HEK293 (cell line): ENCODE results near the gene GNB1.

Source experiments
- CTCF ChIA-PET: fragments of 350-600 bp; formaldehyde crosslinking; extraction: SDS; loops from one replicate; lab custom pipeline; 2021; ENCODE audit warnings: antibody characterized with exemption; lab: Yijun Ruan, JAX
- POLR2A ChIA-PET: fragments of 300-600 bp; formaldehyde crosslinking; extraction: SDS; loops from one replicate; lab custom pipeline; 2020; ENCODE audit warnings: antibody characterized with exemption, inconsistent platforms; lab: Yijun Ruan, JAX
- H3K27ac ChIP-seq: fragments of 200-500 bp; sonication (Bioruptor generic); 2 replicates; pipeline ENCODE4 v1.5.1; 2014; ENCODE audit warnings: low read depth, low read length, control low read depth, inconsistent platforms; ENCODE audit errors: extremely low read depth
- H3K36me3 ChIP-seq, 2 experiments: fragments of 200-500 bp in 1 of 2; sonication (Bioruptor generic) in 1 of 2; 1 replicate in 1 of 2; 2 replicates in 1 of 2; pipeline ENCODE4 v1.5.1; 2014 to 2017; ENCODE audit warnings: inconsistent platforms in 2 of 2, low read length in 2 of 2; ENCODE audit not compliant: control insufficient read depth in 2 of 2, insufficient read depth in 1 of 2
- H3K4me1 ChIP-seq: fragments of 200-500 bp; sonication (Bioruptor generic); 2 replicates; pipeline ENCODE4 v1.5.1; 2014; ENCODE audit warnings: mild to moderate bottlenecking, low read length, inconsistent platforms; ENCODE audit not compliant: control insufficient read depth, insufficient read depth
- H3K4me3 ChIP-seq: 2 replicates; pipeline ENCODE4 v1.5.1; 2011; ENCODE audit warnings: low read depth, mild to moderate bottlenecking, control low read depth, low read length, moderate library complexity
- H3K9me3 ChIP-seq: fragments of 200-500 bp; sonication (Bioruptor generic); 2 replicates; pipeline ENCODE4 v1.5.1; 2014; ENCODE audit warnings: low read depth, low read length, inconsistent platforms; ENCODE audit not compliant: control insufficient read depth, insufficient read depth
- HOXC10 ChIP-seq: sonication (generic); formaldehyde crosslinking; IDR thresholded peaks from 2 replicates; pipeline ENCODE4 v1.8.1; 2023; ENCODE audit warnings: mild to moderate bottlenecking, missing genetic modification reagents
- REPIN1 ChIP-seq: fragments of 450-650 bp; formaldehyde crosslinking; IDR thresholded peaks from 2 replicates; pipeline ENCODE4 v1.5.1; 2017; ENCODE audit warnings: missing biosample characterization, missing genetic modification characterization, low read depth
- YY2 ChIP-seq: fragments of 450-650 bp; formaldehyde crosslinking; IDR thresholded peaks from 2 replicates; pipeline ENCODE4 v1.5.1; 2016; ENCODE audit warnings: missing biosample characterization, missing genetic modification characterization
- ZBTB8A ChIP-seq: fragments of 450-650 bp; formaldehyde crosslinking; IDR thresholded peaks from 2 replicates; pipeline ENCODE4 v1.5.1; 2016; ENCODE audit warnings: missing biosample characterization, missing genetic modification characterization
- ZFP37 ChIP-seq: fragments of 450-650 bp; formaldehyde crosslinking; IDR thresholded peaks from 2 replicates; pipeline ENCODE4 v1.5.1; 2016; ENCODE audit warnings: missing biosample characterization, missing genetic modification characterization
- ZNF132 ChIP-seq: fragments of 450-650 bp; formaldehyde crosslinking; IDR thresholded peaks from 2 replicates; pipeline ENCODE4 v1.5.1; 2017; ENCODE audit warnings: missing biosample characterization, missing genetic modification characterization, borderline replicate concordance
- ZNF146 ChIP-seq: fragments of 450-650 bp; formaldehyde crosslinking; IDR thresholded peaks from 2 replicates; pipeline ENCODE4 v1.5.1; 2016; ENCODE audit warnings: missing biosample characterization, missing genetic modification characterization
- ZNF202 ChIP-seq: fragments of 450-650 bp; formaldehyde crosslinking; IDR thresholded peaks from 2 replicates; pipeline ENCODE4 v1.5.1; 2016; ENCODE audit warnings: missing biosample characterization, missing genetic modification characterization, borderline replicate concordance
- ZNF221 ChIP-seq: fragments of 450-650 bp; formaldehyde crosslinking; IDR thresholded peaks from 2 replicates; pipeline ENCODE4 v1.5.1; 2017; ENCODE audit warnings: missing biosample characterization, missing genetic modification characterization, borderline replicate concordance
- ZNF530 ChIP-seq: fragments of 450-650 bp; formaldehyde crosslinking; IDR thresholded peaks from 2 replicates; pipeline ENCODE4 v1.5.1; 2016; ENCODE audit warnings: low read depth, missing biosample characterization, missing genetic modification characterization
- ZNF544 ChIP-seq: fragments of 450-650 bp; formaldehyde crosslinking; IDR thresholded peaks from 2 replicates; pipeline ENCODE4 v1.5.0; 2017; ENCODE audit warnings: missing biosample characterization, missing genetic modification characterization
- ZNF549 ChIP-seq: fragments of 450-650 bp; IDR thresholded peaks from 2 replicates; pipeline ENCODE4 v1.5.1; 2018; ENCODE audit warnings: missing biosample characterization, missing genetic modification characterization, mild to moderate bottlenecking, inconsistent platforms, moderate library complexity
- ZNF585B ChIP-seq: fragments of 450-650 bp; formaldehyde crosslinking; IDR thresholded peaks from 2 replicates; pipeline ENCODE4 v1.5.1; 2016; ENCODE audit warnings: missing biosample characterization, missing genetic modification characterization
- ZNF610 ChIP-seq: fragments of 450-650 bp; formaldehyde crosslinking; IDR thresholded peaks from 2 replicates; pipeline ENCODE4 v1.5.1; 2016; ENCODE audit warnings: missing biosample characterization, missing genetic modification characterization, borderline replicate concordance
- ZNF629 ChIP-seq: fragments of 450-650 bp; formaldehyde crosslinking; IDR thresholded peaks from 2 replicates; pipeline ENCODE4 v1.5.1; 2017; ENCODE audit warnings: missing biosample characterization, missing genetic modification characterization
- ZNF830 ChIP-seq: fragments of 450-650 bp; IDR thresholded peaks from 2 replicates; pipeline ENCODE4 v1.5.0; 2018; ENCODE audit warnings: missing biosample characterization, missing genetic modification characterization, low read depth, mild to moderate bottlenecking, moderate library complexity
- TF ChIP-seq, protein P1 (sequence below): fragments of 450-650 bp; formaldehyde crosslinking; IDR thresholded peaks from 2 replicates; pipeline ENCODE4 v1.5.1; 2016; ENCODE audit warnings: missing biosample characterization, missing genetic modification characterization
- TF ChIP-seq, protein P2 (sequence below): fragments of 450-650 bp; formaldehyde crosslinking; conservative IDR thresholded peaks from 2 replicates; pipeline ENCODE4 v1.5.1; 2016; ENCODE audit warnings: low read depth, missing biosample characterization, missing genetic modification characterization
- TF ChIP-seq, protein P3 (sequence below): fragments of 450-650 bp; IDR thresholded peaks from 2 replicates; pipeline ENCODE4 v1.5.1; 2018; ENCODE audit warnings: missing biosample characterization, missing genetic modification characterization
- TF ChIP-seq, protein P4 (sequence below): fragments of 450-650 bp; formaldehyde crosslinking; IDR thresholded peaks from 2 replicates; pipeline ENCODE4 v1.5.1; 2016; ENCODE audit warnings: missing biosample characterization, missing genetic modification characterization

GNB1 gene

DNA sequence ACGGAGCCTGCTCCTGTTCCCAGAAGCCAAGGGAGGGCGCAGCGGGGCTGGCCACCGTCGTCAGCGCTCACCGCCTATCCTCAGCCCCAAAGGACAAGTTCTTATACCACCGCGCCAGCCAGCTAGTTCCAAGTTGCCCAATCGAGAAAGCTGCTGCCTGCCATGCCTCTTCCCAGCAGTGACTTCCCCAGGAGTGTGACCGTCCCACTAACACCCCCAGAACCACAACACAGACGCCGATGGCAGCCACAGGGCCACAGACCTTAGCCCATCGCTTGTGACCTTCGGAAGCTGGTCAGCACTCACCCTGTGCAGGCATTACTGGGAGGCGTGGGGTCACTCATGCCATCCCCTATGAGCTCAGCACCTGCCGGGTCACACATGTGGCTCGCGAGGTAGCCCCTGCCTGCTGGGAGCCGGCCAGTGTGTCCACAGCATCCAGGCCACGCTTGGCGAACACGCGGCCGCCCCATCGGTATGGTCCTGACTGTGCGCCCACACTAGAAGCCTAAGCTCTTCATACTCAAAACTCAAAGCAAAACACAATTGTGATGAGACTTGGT lies 132.7 kb downstream of the GNB1 start:
- TF ChIP-seq ZNF549 (tag by site-specific recombination) (no peak), ZNF132 (no peak), REPIN1 (tag by site-specific recombination) (no peak), ZNF544 (tag by site-specific recombination) (no peak), ZNF585B (tag by site-specific recombination) (no peak), ZNF629 (tag by site-specific recombination) (no peak), ZFP37 (no peak), ZNF146 (tag by site-specific recombination) (no peak), ZNF202 (tag by site-specific recombination) (no peak), HOXC10 (CRISPR knock-in tag) (no peak), ZNF610 (tag by site-specific recombination) (no peak), ZBTB8A (tag by site-specific recombination) (no peak), ZNF530 (tag by site-specific recombination) (no peak), ZNF830 (tag by site-specific recombination) (no peak), ZNF221 (no peak), YY2 (tag by site-specific recombination) (no peak)
- TF ChIP-seq, protein P1, sequence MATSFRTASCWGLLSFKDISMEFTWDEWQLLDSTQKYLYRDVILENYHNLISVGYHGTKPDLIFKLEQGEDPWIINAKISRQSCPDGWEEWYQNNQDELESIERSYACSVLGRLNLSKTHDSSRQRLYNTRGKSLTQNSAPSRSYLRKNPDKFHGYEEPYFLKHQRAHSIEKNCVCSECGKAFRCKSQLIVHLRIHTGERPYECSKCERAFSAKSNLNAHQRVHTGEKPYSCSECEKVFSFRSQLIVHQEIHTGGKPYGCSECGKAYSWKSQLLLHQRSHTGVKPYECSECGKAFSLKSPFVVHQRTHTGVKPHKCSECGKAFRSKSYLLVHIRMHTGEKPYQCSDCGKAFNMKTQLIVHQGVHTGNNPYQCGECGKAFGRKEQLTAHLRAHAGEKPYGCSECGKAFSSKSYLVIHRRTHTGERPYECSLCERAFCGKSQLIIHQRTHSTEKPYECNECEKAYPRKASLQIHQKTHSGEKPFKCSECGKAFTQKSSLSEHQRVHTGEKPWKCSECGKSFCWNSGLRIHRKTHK (tag by site-specific recombination) = no peak
- TF ChIP-seq, protein P2, sequence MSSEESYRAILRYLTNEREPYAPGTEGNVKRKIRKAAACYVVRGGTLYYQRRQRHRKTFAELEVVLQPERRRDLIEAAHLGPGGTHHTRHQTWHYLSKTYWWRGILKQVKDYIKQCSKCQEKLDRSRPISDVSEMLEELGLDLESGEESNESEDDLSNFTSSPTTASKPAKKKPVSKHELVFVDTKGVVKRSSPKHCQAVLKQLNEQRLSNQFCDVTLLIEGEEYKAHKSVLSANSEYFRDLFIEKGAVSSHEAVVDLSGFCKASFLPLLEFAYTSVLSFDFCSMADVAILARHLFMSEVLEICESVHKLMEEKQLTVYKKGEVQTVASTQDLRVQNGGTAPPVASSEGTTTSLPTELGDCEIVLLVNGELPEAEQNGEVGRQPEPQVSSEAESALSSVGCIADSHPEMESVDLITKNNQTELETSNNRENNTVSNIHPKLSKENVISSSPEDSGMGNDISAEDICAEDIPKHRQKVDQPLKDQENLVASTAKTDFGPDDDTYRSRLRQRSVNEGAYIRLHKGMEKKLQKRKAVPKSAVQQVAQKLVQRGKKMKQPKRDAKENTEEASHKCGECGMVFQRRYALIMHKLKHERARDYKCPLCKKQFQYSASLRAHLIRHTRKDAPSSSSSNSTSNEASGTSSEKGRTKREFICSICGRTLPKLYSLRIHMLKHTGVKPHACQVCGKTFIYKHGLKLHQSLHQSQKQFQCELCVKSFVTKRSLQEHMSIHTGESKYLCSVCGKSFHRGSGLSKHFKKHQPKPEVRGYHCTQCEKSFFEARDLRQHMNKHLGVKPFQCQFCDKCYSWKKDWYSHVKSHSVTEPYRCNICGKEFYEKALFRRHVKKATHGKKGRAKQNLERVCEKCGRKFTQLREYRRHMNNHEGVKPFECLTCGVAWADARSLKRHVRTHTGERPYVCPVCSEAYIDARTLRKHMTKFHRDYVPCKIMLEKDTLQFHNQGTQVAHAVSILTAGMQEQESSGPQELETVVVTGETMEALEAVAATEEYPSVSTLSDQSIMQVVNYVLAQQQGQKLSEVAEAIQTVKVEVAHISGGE (tag by site-specific recombination) = no peak
- TF ChIP-seq, protein P3, sequence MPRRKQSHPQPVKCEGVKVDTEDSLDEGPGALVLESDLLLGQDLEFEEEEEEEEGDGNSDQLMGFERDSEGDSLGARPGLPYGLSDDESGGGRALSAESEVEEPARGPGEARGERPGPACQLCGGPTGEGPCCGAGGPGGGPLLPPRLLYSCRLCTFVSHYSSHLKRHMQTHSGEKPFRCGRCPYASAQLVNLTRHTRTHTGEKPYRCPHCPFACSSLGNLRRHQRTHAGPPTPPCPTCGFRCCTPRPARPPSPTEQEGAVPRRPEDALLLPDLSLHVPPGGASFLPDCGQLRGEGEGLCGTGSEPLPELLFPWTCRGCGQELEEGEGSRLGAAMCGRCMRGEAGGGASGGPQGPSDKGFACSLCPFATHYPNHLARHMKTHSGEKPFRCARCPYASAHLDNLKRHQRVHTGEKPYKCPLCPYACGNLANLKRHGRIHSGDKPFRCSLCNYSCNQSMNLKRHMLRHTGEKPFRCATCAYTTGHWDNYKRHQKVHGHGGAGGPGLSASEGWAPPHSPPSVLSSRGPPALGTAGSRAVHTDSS (tag by site-specific recombination) = no peak
- TF ChIP-seq, protein P4, sequence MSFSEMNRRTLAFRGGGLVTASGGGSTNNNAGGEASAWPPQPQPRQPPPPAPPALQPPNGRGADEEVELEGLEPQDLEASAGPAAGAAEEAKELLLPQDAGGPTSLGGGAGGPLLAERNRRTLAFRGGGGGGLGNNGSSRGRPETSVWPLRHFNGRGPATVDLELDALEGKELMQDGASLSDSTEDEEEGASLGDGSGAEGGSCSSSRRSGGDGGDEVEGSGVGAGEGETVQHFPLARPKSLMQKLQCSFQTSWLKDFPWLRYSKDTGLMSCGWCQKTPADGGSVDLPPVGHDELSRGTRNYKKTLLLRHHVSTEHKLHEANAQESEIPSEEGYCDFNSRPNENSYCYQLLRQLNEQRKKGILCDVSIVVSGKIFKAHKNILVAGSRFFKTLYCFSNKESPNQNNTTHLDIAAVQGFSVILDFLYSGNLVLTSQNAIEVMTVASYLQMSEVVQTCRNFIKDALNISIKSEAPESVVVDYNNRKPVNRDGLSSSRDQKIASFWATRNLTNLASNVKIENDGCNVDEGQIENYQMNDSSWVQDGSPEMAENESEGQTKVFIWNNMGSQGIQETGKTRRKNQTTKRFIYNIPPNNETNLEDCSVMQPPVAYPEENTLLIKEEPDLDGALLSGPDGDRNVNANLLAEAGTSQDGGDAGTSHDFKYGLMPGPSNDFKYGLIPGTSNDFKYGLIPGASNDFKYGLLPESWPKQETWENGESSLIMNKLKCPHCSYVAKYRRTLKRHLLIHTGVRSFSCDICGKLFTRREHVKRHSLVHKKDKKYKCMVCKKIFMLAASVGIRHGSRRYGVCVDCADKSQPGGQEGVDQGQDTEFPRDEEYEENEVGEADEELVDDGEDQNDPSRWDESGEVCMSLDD (tag by site-specific recombination) = no peak
- H3K9me3 ChIP-seq = no peaks in the 10 kb centered on the region
- no peak overlapping the region for H3K4me3 ChIP-seq
- H3K4me1 ChIP-seq = no peaks in the 10 kb centered on the region
- ChIA-PET CTCF (no interaction called here), POLR2A (interaction anchor here (1.6 kb wide), 1 partner anchor 151 kb away, joined by 4 read pairs; no protein-coding TSS in a partner anchor)
- no peak overlapping the region for H3K27ac ChIP-seq
- H3K36me3 ChIP-seq = peaks cover 0 to 100% of the 10 kb centered on the region in 2 experiments; a peak in 2 of 3 replicates
